GM23248 (cell line): ENCODE results near the gene SAMD4B. TPM values are rescaled to one million over a fixed set of nuclear protein-coding genes. Genes with fewer than 3 reads are reported as not detected.

Experiments
- DNase-seq: peaks from one replicate; pipeline ENCODE4 v3.0.0-alpha.2; 2015
- H2AFZ ChIP-seq: fragments of 200-600 bp; sonication (generic); 2 replicates; pipeline ENCODE4 v1.6.1; 2016; ENCODE audit warnings: antibody characterized with exemption
- H3F3A ChIP-seq: fragments of 200-600 bp; sonication (generic); 2 replicates; pipeline ENCODE4 v1.6.1; 2016; ENCODE audit warnings: mild to moderate bottlenecking, antibody characterized with exemption, mixed run types; ENCODE audit not compliant: insufficient read depth
- H3K27ac ChIP-seq: fragments of 200-600 bp; sonication (generic); 2 replicates; pipeline ENCODE4 v1.5.1; 2016; ENCODE audit warnings: mild to moderate bottlenecking
- H3K27me3 ChIP-seq: fragments of 200-600 bp; sonication (generic); replicated peaks from 2 replicates; pipeline ENCODE4 v1.6.1; 2016; ENCODE audit warnings: mild to moderate bottlenecking; ENCODE audit not compliant: insufficient read depth
- H3K36me3 ChIP-seq: fragments of 200-600 bp; sonication (generic); 2 replicates; pipeline ENCODE4 v1.6.1; 2016; ENCODE audit warnings: low read depth, mild to moderate bottlenecking
- H3K4me1 ChIP-seq: fragments of 200-600 bp; sonication (generic); 2 replicates; pipeline ENCODE4 v1.6.1; 2016; ENCODE audit warnings: mild to moderate bottlenecking; ENCODE audit not compliant: insufficient read depth
- H3K4me2 ChIP-seq: fragments of 200-600 bp; sonication (generic); one replicate; pipeline ENCODE4 v1.6.1; 2016; ENCODE audit warnings: mild to moderate bottlenecking; ENCODE audit not compliant: unreplicated experiment
- H3K4me3 ChIP-seq: fragments of 200-600 bp; sonication (generic); 2 replicates; pipeline ENCODE4 v1.5.1; 2016; ENCODE audit warnings: mild to moderate bottlenecking
- H3K79me2 ChIP-seq: fragments of 200-600 bp; sonication (generic); 2 replicates; pipeline ENCODE4 v1.6.1; 2016; ENCODE audit warnings: mild to moderate bottlenecking; ENCODE audit not compliant: insufficient read depth
- H3K9ac ChIP-seq: fragments of 200-600 bp; sonication (generic); 2 replicates; pipeline ENCODE4 v1.6.1; 2016; ENCODE audit warnings: mild to moderate bottlenecking
- H3K9me2 ChIP-seq: fragments of 200-600 bp; sonication (generic); 2 replicates; pipeline ENCODE4 v1.6.1; 2016; ENCODE audit warnings: mixed run types, mild to moderate bottlenecking, moderate library complexity; ENCODE audit not compliant: insufficient read depth
- H3K9me3 ChIP-seq: fragments of 200-600 bp; sonication (generic); one replicate; pipeline ENCODE4 v1.6.1; 2017; ENCODE audit warnings: low read depth
- H4K20me1 ChIP-seq: fragments of 200-600 bp; sonication (generic); 2 replicates; pipeline ENCODE4 v1.6.0; 2016; ENCODE audit not compliant: insufficient read depth
- EZH2 ChIP-seq: fragments of 200-600 bp; sonication (generic); IDR thresholded peaks from 2 replicates; pipeline ENCODE4 v1.6.1; 2018; ENCODE audit warnings: antibody characterized with exemption, mild to moderate bottlenecking; ENCODE audit not compliant: insufficient read depth, poor library complexity, severe bottlenecking
- EZH2phosphoT487 ChIP-seq: fragments of 200-600 bp; sonication (generic); IDR thresholded peaks from 2 replicates; pipeline ENCODE4 v1.6.1; 2018; ENCODE audit warnings: antibody characterized with exemption, moderate library complexity, mild to moderate bottlenecking, low read depth; ENCODE audit not compliant: insufficient read depth
- WGBS, 2 experiments: methylation state at CpG; one replicate each; pipeline ENCODE4 v1.1.6; 2015 to 2017; ENCODE audit warnings: low lambda C conversion rate in 2 of 2, low coverage in 1 of 2; ENCODE audit errors: missing lambda C conversion rate in 2 of 2; 5-methylcytosine and 5-hydroxymethylcytosine counted together
- in situ Hi-C: fragments of 300-500 bp; cut with MboI; formaldehyde crosslinking; loops from 2 replicates; pipeline ENCODE4 v1.15.0; 2020
- polyA plus RNA-seq: library from polyadenylated mRNA; unstranded; fragments of >200 nt; fragmentation: Nextera tagmentation; extraction: Ambion mirVana; gene quantifications from 2 replicates; pipeline ENCODE4 v1.2.1, GENCODE V29; 2016
- total RNA-seq: library from RNA; depleted of rRNA; stranded (reverse); fragments of >200 nt; shearing (Covaris generic); gene quantifications from 2 replicates; pipeline ENCODE4 v1.2.3, GENCODE V29; 2014

The SAMD4B gene
- total and polyA plus RNA-seq, 2 experiments from 2014 or later = 66.7 to 71.9 TPM

GRCh38 chr19:39385629-39386411 is 43.6 kb downstream of the SAMD4B start:
- WGBS, 2 experiments = 72 to 73% methylated on average over 20 of the region's 20 CpGs
- Histone ChIP-seq H3K27ac (no peak overlapping the region), H3K9me3 (no peaks in the 10 kb centered on the region), H3K79me2 (peaks cover 22% of the 10 kb centered on the region), H3F3A (peaks cover 18% of the 10 kb centered on the region), H3K4me3 (no peak overlapping the region), H4K20me1 (no peaks in the 10 kb centered on the region), H3K4me1 (peaks cover 9% of the 10 kb centered on the region; the same call in 1 of the 2 replicates), H3K4me2 (no peak overlapping the region), H3K9ac (no peak overlapping the region), H3K9me2 (no peaks in the 10 kb centered on the region), H3K27me3 (no peaks in the 10 kb centered on the region), H3K36me3 (peaks cover 17% of the 10 kb centered on the region; the same call in 1 of the 2 replicates), H2AFZ (no peak overlapping the region)
- no peak for TF ChIP-seq EZH2
- no peak for TF ChIP-seq EZH2phosphoT487
- in situ Hi-C loops = no loop called here
- no peak for DNase-seq

- 85 to 90% methylated on average over 5 to 7 of the region's 7 CpGs for WGBS, 2 experiments
- no peak overlapping the region for H3K9ac ChIP-seq
These were observed 44.3 kb downstream of the SAMD4B start for GRCh38 chr19:39386557-39386956.

GRCh38 chr19:39388657-39389056 is 46.4 kb downstream of the SAMD4B start:
- Histone ChIP-seq H3K27ac (no peak overlapping the region), H3K27me3 (no peaks in the 10 kb centered on the region), H4K20me1 (no peaks in the 10 kb centered on the region), H3K4me1 (peaks cover 12% of the 10 kb centered on the region), H3K4me2 (no peak overlapping the region), H3K9me2 (no peaks in the 10 kb centered on the region), H3K4me3 (no peak overlapping the region), H3K9me3 (no peaks in the 10 kb centered on the region), H3K79me2 (peaks cover 43% of the 10 kb centered on the region), H3K36me3 (peaks cover 13% of the 10 kb centered on the region; the same call in 1 of the 2 replicates), H2AFZ (no peak overlapping the region), H3K9ac (no peak overlapping the region), H3F3A (peaks cover 9% of the 10 kb centered on the region)
- TF ChIP-seq EZH2 (no peak), EZH2phosphoT487 (no peak)
- no peak for DNase-seq
- in situ Hi-C loops = no loop called here
- WGBS, 2 experiments = 77 to 91% methylated on average over 5 of the region's 5 CpGs

More at GRCh38 chr19:39386557-39386956, 44.3 kb downstream of the SAMD4B start:
- peaks cover 13% of the 10 kb centered on the region; the same call in 1 of the 2 replicates for H3K36me3 ChIP-seq
- peaks cover 24% of the 10 kb centered on the region for H3K79me2 ChIP-seq
- no peaks in the 10 kb centered on the region for H4K20me1 ChIP-seq
- H3K4me3 ChIP-seq = no peak overlapping the region
- no peaks in the 10 kb centered on the region for H3K9me3 ChIP-seq
- peaks cover 9% of the 10 kb centered on the region; the same call in 1 of the 2 replicates for H3K4me1 ChIP-seq
- no peaks in the 10 kb centered on the region for H3K9me2 ChIP-seq
- DNase-seq = no peak
- in situ Hi-C loops = no loop called here
- H3K27ac ChIP-seq = no peak overlapping the region
- TF ChIP-seq EZH2phosphoT487 = no peak
- no peak for TF ChIP-seq EZH2
- H3F3A ChIP-seq = peaks cover 15% of the 10 kb centered on the region
- no peaks in the 10 kb centered on the region for H3K27me3 ChIP-seq
- no peak overlapping the region for H3K4me2 ChIP-seq
- no peak overlapping the region for H2AFZ ChIP-seq

- H3K4me1 ChIP-seq = peaks cover 12% of the 10 kb centered on the region
- WGBS, 2 experiments = 67% methylated on average over 12 to 13 of the region's 13 CpGs
- in situ Hi-C loops = no loop called here
- H3K9me3 ChIP-seq = no peaks in the 10 kb centered on the region
- no peaks in the 10 kb centered on the region for H4K20me1 ChIP-seq
- peak overlapping the region; percentile 100 for H3K4me2 ChIP-seq
- H3K27ac ChIP-seq = peak overlapping the region; percentile 92; the same call in 1 of the 2 replicates
- peak overlapping the region; percentile 96 for H3K4me3 ChIP-seq
- H3K9me2 ChIP-seq = no peaks in the 10 kb centered on the region
- TF ChIP-seq EZH2 (no peak), EZH2phosphoT487 (no peak)
- DNase-seq = no peak
- H2AFZ ChIP-seq = no peak overlapping the region
- peaks cover 48% of the 10 kb centered on the region for H3K79me2 ChIP-seq
- H3K9ac ChIP-seq = peak overlapping the region; percentile 99
- peaks cover 9% of the 10 kb centered on the region for H3F3A ChIP-seq
- peaks cover 18% of the 10 kb centered on the region; the same call in 1 of the 2 replicates for H3K36me3 ChIP-seq
- H3K27me3 ChIP-seq = no peaks in the 10 kb centered on the region
These were observed 47.6 kb downstream of the SAMD4B start for GRCh38 chr19:39389631-39390414.
